M059J (cell line): ENCODE data around the gene TAS1R1. TPM values are rescaled to one million over a fixed set of nuclear protein-coding genes. Genes with fewer than 3 reads are reported as not detected.

Experiments
- DNase-seq: peaks from one replicate; pipeline ENCODE4 v3.0.0-alpha.2; 2012; ENCODE audit warnings: low read depth
- total RNA-seq: library from RNA; depleted of rRNA; stranded (reverse); fragments of >200 nt; shearing (Covaris generic); gene quantifications from 2 replicates; pipeline ENCODE4 v1.2.3, GENCODE V29; 2014

The TAS1R1 gene
- total RNA-seq, 1 experiment from 2014 or later, result 0.27 TPM

GRCh38 chr1:6603915-6604558 lies 48.9 kb downstream of the TAS1R1 start:
- DNase-seq, result peak; percentile 42

- peak; percentile 60 for DNase-seq
Observed at GRCh38 chr1:6612641-6613360, 57.7 kb downstream of the TAS1R1 start.

GRCh38 chr1:6613361-6614018 lies 58.4 kb downstream of the TAS1R1 start, which contains the start of gene PHF13:
TSS of gene PHF13 (plus strand) at chr1:6613731. CDS start at chr1:6614067, 336 bp downstream.
- peak; percentile 99 for DNase-seq

GRCh38 chr1:6614019-6614928 lies 59.2 kb downstream of the TAS1R1 start:
- DNase-seq, result peak; percentile 40

GRCh38 chr1:6614929-6615785 lies 60.0 kb downstream of the TAS1R1 start:
- DNase-seq, result no peak

- DNase-seq, result no peak
Observed at GRCh38 chr1:6619045-6619444, 63.9 kb downstream of the TAS1R1 start.

GRCh38 chr1:6621429-6622391 lies 66.6 kb downstream of the TAS1R1 start:
- DNase-seq, result no peak

- no peak for DNase-seq
Observed at GRCh38 chr1:6622396-6623152, 67.5 kb downstream of the TAS1R1 start.

- DNase-seq, result no peak
Observed at GRCh38 chr1:6623269-6623965, 68.3 kb downstream of the TAS1R1 start.

- DNase-seq, result peak; percentile 96
Observed at GRCh38 chr1:6624710-6625583, 69.8 kb downstream of the TAS1R1 start, which contains the start of gene THAP3. TSS of gene THAP3 (plus strand) at chr1:6624868. CDS start at chr1:6625219, 351 bp downstream.

GRCh38 chr1:6625584-6626149 lies 70.6 kb downstream of the TAS1R1 start:
- peak; percentile 19 for DNase-seq

GRCh38 chr1:6627031-6627430 lies 71.9 kb downstream of the TAS1R1 start:
- no peak for DNase-seq

- no peak for DNase-seq
Observed at GRCh38 chr1:6627841-6628545, 72.9 kb downstream of the TAS1R1 start.

- no peak for DNase-seq
Observed at GRCh38 chr1:6628971-6629479, 73.9 kb downstream of the TAS1R1 start.
